ENCODE measurements around the gene SEC24C. TPM values are rescaled to one million over a fixed set of nuclear protein-coding genes. Genes with fewer than 3 reads are reported as not detected.
A peak's percentile ranks its signal among the peaks of the same experiment; 100 is the strongest.

Gene SEC24C
- total RNA-seq, 1 donor from 2014 or later: 89.8 TPM

- ChIA-PET POLR2A (interaction anchor here (0.6 kb wide), 1 partner anchor 156 kb away, joined by 5 read pairs; no protein-coding TSS in a partner anchor), CTCF (no interaction called here)
- Mint-ChIP-seq H3K4me3 (no peak overlapping the region), H3K4me1 (peaks cover 20% of the 10 kb centered on the region), H3K27ac (peak overlapping the region; percentile 22), H3K27me3 (no peaks in the 10 kb centered on the region), H3K9me3 (no peaks in the 10 kb centered on the region), H3K36me3 (ENCODE audit: low read depth) (peaks cover 90% of the 10 kb centered on the region)
- intact Hi-C loops (cut with micrococcal nuclease): no loop called here
- TF ChIP-seq, protein P1, sequence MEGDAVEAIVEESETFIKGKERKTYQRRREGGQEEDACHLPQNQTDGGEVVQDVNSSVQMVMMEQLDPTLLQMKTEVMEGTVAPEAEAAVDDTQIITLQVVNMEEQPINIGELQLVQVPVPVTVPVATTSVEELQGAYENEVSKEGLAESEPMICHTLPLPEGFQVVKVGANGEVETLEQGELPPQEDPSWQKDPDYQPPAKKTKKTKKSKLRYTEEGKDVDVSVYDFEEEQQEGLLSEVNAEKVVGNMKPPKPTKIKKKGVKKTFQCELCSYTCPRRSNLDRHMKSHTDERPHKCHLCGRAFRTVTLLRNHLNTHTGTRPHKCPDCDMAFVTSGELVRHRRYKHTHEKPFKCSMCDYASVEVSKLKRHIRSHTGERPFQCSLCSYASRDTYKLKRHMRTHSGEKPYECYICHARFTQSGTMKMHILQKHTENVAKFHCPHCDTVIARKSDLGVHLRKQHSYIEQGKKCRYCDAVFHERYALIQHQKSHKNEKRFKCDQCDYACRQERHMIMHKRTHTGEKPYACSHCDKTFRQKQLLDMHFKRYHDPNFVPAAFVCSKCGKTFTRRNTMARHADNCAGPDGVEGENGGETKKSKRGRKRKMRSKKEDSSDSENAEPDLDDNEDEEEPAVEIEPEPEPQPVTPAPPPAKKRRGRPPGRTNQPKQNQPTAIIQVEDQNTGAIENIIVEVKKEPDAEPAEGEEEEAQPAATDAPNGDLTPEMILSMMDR (IDR thresholded peaks at IDR 0.05): no peak
- no peak for DNase-seq
- ATAC-seq (ENCODE audit: low read depth): no peak
These were observed 58.3 kb downstream of the SEC24C start for GRCh38 chr10:73802276-73802991.

DNA sequence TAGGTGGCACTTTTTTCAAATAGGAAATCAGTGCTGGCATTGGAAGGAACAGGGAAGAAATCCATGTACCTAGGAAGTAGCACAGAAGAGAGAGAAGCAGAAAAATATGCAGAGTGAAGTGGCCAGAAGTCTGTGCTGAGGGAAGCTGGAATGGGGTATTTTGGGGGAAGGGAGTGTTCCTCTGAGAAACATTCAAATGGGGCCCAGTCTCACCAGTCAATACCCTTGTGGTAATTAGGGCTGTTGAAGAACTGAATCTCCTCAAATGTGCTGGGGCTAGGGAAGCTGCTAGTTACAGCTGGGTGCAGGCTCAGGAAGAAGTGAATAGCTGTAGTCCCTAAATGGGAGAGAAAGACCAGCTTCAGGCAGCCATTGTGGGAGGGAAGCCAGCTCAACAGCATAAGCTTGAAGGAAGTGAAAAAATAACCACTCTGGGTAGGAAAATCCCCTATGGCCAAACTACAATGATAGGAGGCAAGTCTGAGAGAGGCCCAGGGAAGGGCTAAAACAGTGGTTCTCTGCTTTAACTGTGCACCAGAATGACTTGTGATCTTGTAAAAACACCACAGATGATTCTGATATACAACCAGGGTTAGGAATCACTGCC lies 59.6 kb downstream of the SEC24C start:
- intact Hi-C loops (cut with micrococcal nuclease): no loop called here
- DNase-seq: no peak
- no peaks in the 10 kb centered on the region for H3K9me3 Mint-ChIP-seq
- H3K27me3 Mint-ChIP-seq: no peaks in the 10 kb centered on the region
- peaks cover 24% of the 10 kb centered on the region for H3K4me1 Mint-ChIP-seq
- POLR2A ChIA-PET: interaction anchor here (0.6 to 1.5 kb wide), 6 partner anchors 10 to 308 kb away, joined by 3 to 7 read pairs (median 3); partner anchors contain the start of genes PPP3CB and ZSWIM8
- peak; percentile 78 for ATAC-seq (ENCODE audit: low read depth)
- H3K36me3 Mint-ChIP-seq (ENCODE audit: low read depth): peaks cover 90% of the 10 kb centered on the region
- TF ChIP-seq, protein P1 (IDR thresholded peaks at IDR 0.05): no peak
- peak overlapping the region; percentile 78 for H3K27ac Mint-ChIP-seq
- CTCF ChIA-PET: no interaction called here
- no peak overlapping the region for H3K4me3 Mint-ChIP-seq

DNA sequence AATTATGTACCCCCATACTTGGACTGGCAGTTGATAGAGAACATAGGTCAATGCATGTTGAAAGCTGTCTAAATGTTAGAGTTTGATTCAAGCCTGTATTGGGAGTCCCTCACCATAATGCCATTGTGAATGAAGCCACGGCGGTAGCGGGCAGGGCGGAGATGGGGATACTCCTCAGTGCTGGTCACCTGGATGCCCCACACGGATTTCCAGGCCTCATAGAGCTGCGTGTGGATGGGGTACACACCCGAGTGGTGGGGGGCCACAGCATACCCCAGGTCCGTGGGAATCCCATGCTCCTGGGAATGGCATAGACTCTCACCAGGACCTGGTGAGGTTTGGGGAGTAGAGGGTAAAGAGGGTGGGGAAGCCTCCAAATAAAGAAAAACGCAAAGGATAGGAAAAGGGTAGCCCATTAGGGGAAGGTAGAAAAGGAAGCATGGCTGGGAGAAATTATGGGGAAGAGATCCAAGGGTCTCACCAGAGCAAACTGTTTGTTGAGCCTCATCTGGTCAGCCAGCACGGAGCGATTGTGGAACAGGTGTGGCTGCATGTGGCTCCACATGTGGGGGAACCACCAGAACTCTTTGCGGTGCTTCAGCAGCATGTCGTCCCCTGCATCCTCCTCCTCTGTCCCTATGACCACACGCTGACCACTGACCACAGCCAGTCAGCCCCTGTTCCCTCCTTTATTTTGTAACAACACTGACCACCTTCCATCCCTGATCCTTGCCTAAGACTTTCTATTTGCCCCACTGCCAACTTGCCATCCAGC lies 62.2 kb downstream of the SEC24C start:
- DNase-seq (no peak), ATAC-seq (ENCODE audit: low read depth) (no peak)
- Mint-ChIP-seq H3K36me3 (ENCODE audit: low read depth) (peaks cover 81% of the 10 kb centered on the region), H3K27me3 (no peaks in the 10 kb centered on the region), H3K4me1 (peaks cover 41% of the 10 kb centered on the region), H3K9me3 (no peaks in the 10 kb centered on the region), H3K27ac (no peak overlapping the region), H3K4me3 (no peak overlapping the region)
- TF ChIP-seq, protein P1 (IDR thresholded peaks at IDR 0.05): no peak
- CTCF ChIA-PET: no interaction called here
- POLR2A ChIA-PET: interaction anchor here (1.0 kb wide), 1 partner anchor 22 kb away, joined by 5 read pairs; the partner anchor contains the start of gene ZSWIM8
- intact Hi-C loops (cut with micrococcal nuclease): no loop called here

- TF ChIP-seq, protein P1 (IDR thresholded peaks at IDR 0.05): no peak
- CTCF ChIA-PET: no interaction called here
- POLR2A ChIA-PET: interaction anchor here (0.6 to 1.0 kb wide), 2 partner anchors 23 to 348 kb away, joined by 4 to 5 read pairs; partner anchors contain the start of gene ZSWIM8
These were observed 63.3 kb downstream of the SEC24C start for GRCh38 chr10:73807471-73807870.

More at GRCh38 chr10:73807471-73807870, 63.3 kb downstream of the SEC24C start:
- no peaks in the 10 kb centered on the region for H3K27me3 Mint-ChIP-seq
- no peak overlapping the region for H3K4me3 Mint-ChIP-seq
- DNase-seq (no peak), ATAC-seq (ENCODE audit: low read depth) (no peak)
- peaks cover 70% of the 10 kb centered on the region for H3K36me3 Mint-ChIP-seq (ENCODE audit: low read depth)
- H3K27ac Mint-ChIP-seq: no peak overlapping the region
- peaks cover 41% of the 10 kb centered on the region for H3K4me1 Mint-ChIP-seq
- intact Hi-C loops (cut with micrococcal nuclease): no loop called here
- H3K9me3 Mint-ChIP-seq: no peaks in the 10 kb centered on the region
